K562 (cell line): Measurements from ENCODE around the gene AK5. TPM values are rescaled to one million over a fixed set of nuclear protein-coding genes. Genes with fewer than 3 reads are reported as not detected.

Experiments
- ATAC-seq: fragments of 200-7000 bp; cut with Tn5 transposase; 3 replicates; pipeline ENCODE4 v1.9.1; 2020; ENCODE audit warnings: moderate library complexity
- BruUV-seq: library from RNA; stranded (reverse); fragments of 400-500 nt; replicated peaks from 2 replicates; lab custom pipeline; 2021; lab: Mats Ljungman, UMichigan
- CTCF ChIA-PET: fragments of 300-600 bp; formaldehyde crosslinking; extraction: SDS; loops from one replicate; lab custom pipeline; 2021; ENCODE audit warnings: low intra/inter-chr PET ratio; lab: Yijun Ruan, JAX
- POLR2A ChIA-PET: fragments of 300-600, 350-650 bp; sonication (Branson Sonifier 250); formaldehyde crosslinking; extraction: SDS; loops from one replicate; lab custom pipeline; 2021; ENCODE audit warnings: antibody characterized with exemption, inconsistent platforms; lab: Yijun Ruan, JAX
- DNase-seq, 4 experiments: peaks; one replicate each; pipeline versions ENCODE4 v3.0.0 to v3.0.0-alpha.2; 2011 to 2018; ENCODE audit warnings: low spot score in 3 of 4, mixed read lengths in 3 of 4; ENCODE audit errors: extremely low read depth in 1 of 4
- FAIRE-seq: peaks from 2 replicates; lab custom pipeline; 2011; peaks lifted over from hg19 to GRCh38; lab: Jason Lieb, UNC
- H2AFZ ChIP-seq: 2 replicates; pipeline ENCODE4 v1.6.0; 2011; ENCODE audit warnings: low read depth, low read length, control low read depth, inconsistent platforms
- H3K27ac ChIP-seq: fragments of 200-600 bp; 3 replicates; pipeline ENCODE4 v1.8.0; 2011; ENCODE audit warnings: low read depth, mild to moderate bottlenecking, control low read depth, inconsistent platforms, low read length, moderate library complexity, mixed read lengths; ENCODE audit errors: extremely low read depth
- H3K27me3 ChIP-seq, 2 experiments: fragments of 300-600 bp in 1 of 2; 2 replicates in 1 of 2; 3 replicates in 1 of 2; pipeline versions ENCODE4 v1.6.0 to v1.8.0; 2011; ENCODE audit warnings: inconsistent platforms in 2 of 2, low read length in 2 of 2, mild to moderate bottlenecking in 1 of 2, mixed read lengths in 1 of 2, moderate library complexity in 1 of 2; ENCODE audit not compliant: control insufficient read depth in 2 of 2, insufficient read depth in 2 of 2
- H3K36me3 ChIP-seq: fragments of 300-600 bp; 3 replicates; pipeline ENCODE4 v1.8.0; 2011; ENCODE audit warnings: mild to moderate bottlenecking, low read length, inconsistent platforms; ENCODE audit not compliant: control insufficient read depth, insufficient read depth
- H3K4me1 ChIP-seq, 2 experiments: fragments of 200-600 bp in 1 of 2; replicated peaks in 1 of 2; 2 replicates in 1 of 2; 3 replicates in 1 of 2; pipeline versions ENCODE4 v1.5.1 to v1.8.0; 2011; ENCODE audit warnings: inconsistent platforms in 2 of 2, low read length in 2 of 2, mild to moderate bottlenecking in 1 of 2, mixed read lengths in 1 of 2, moderate library complexity in 1 of 2; ENCODE audit not compliant: control insufficient read depth in 2 of 2, insufficient read depth in 2 of 2
- H3K4me2 ChIP-seq: 2 replicates; pipeline ENCODE4 v1.6.1; 2011; ENCODE audit warnings: low read length, control low read depth, inconsistent platforms, mixed read lengths; ENCODE audit not compliant: insufficient read depth
- H3K4me3 ChIP-seq: fragments of 200-600 bp; sonication (generic), shearing (Covaris generic); 2 replicates; pipeline ENCODE4 v1.5.1; 2016; ENCODE audit warnings: control low read depth, inconsistent platforms
- H3K79me2 ChIP-seq: fragments of 200-600 bp; 3 replicates; pipeline ENCODE4 v1.8.0; 2011; ENCODE audit warnings: low read length, inconsistent platforms; ENCODE audit not compliant: control insufficient read depth, insufficient read depth
- H3K9ac ChIP-seq, 2 experiments: 2 replicates each; pipeline versions ENCODE4 v1.6.0 to v1.6.1; 2011; ENCODE audit warnings: low read depth in 2 of 2, low read length in 2 of 2, control low read depth in 1 of 2, inconsistent platforms in 1 of 2, mild to moderate bottlenecking in 1 of 2, mixed read lengths in 1 of 2; ENCODE audit not compliant: insufficient read depth in 1 of 2
- H3K9me1 ChIP-seq: one replicate; pipeline ENCODE4 v1.6.0; 2011; ENCODE audit warnings: inconsistent platforms, mild to moderate bottlenecking, low read length, moderate library complexity; ENCODE audit not compliant: control insufficient read depth, insufficient read depth
- H3K9me3 ChIP-seq: replicated peaks from 2 replicates; pipeline ENCODE4 v1.5.1; 2011; ENCODE audit warnings: low read depth, low read length, inconsistent platforms; ENCODE audit not compliant: control insufficient read depth, insufficient read depth
- H4K20me1 ChIP-seq: replicated peaks from 2 replicates; pipeline ENCODE4 v1.6.1; 2011; ENCODE audit warnings: low read length, inconsistent platforms, mixed read lengths; ENCODE audit not compliant: control insufficient read depth, insufficient read depth
- CEBPB ChIP-seq: fragments of 450-650 bp; IDR thresholded peaks from 2 replicates; pipeline ENCODE4 v1.6.1; 2016; ENCODE audit warnings: missing genetic modification characterization, missing compliant biosample characterization
- CEBPG ChIP-seq, 3 experiments: fragments of 200-800 bp in 1 of 3; sonication (Bioruptor generic) in 1 of 3; sonication (generic) in 1 of 3; formaldehyde crosslinking in 1 of 3; IDR thresholded peaks in 2 of 3; conservative IDR thresholded peaks in 1 of 3; 2 replicates each; pipeline versions ENCODE4 v1.6.1 to v1.8.0; 2016 to 2022; ENCODE audit warnings: missing compliant biosample characterization in 2 of 3, missing genetic modification characterization in 2 of 3, mild to moderate bottlenecking in 1 of 3, missing genetic modification reagents in 1 of 3
- PRPF4 ChIP-seq: fragments of 200-400 bp; formaldehyde crosslinking; IDR thresholded peaks from one replicate; pipeline ENCODE4 v1.6.1; 2017; ENCODE audit warnings: low read length, low read depth, mild to moderate bottlenecking; ENCODE audit not compliant: insufficient read depth, poor library complexity, severe bottlenecking
- PTBP1 ChIP-seq: fragments of 200-400 bp; formaldehyde crosslinking; IDR thresholded peaks from 2 replicates; pipeline ENCODE4 v1.6.1; 2017; ENCODE audit warnings: low read depth, low read length
- ZNF311 ChIP-seq: fragments of 250-450 bp; sonication (Bioruptor Pico); IDR thresholded peaks from 2 replicates; pipeline ENCODE4 v1.4.0; 2020; ENCODE audit warnings: mild to moderate bottlenecking, moderate library complexity
- ZNF785 ChIP-seq: fragments of 250-450 bp; sonication (Bioruptor Pico); IDR thresholded peaks from 2 replicates; pipeline ENCODE4 v1.4.0; 2020; ENCODE audit warnings: mild to moderate bottlenecking
- WGBS: fragments of 100-300 bp; shearing (Covaris generic); methylation state at CpG from one replicate; pipeline ENCODE4 v1.1.6; 2016; ENCODE audit warnings: low coverage, mixed read lengths; ENCODE audit not compliant: insufficient coverage; ENCODE audit errors: missing lambda C conversion rate; 5-methylcytosine and 5-hydroxymethylcytosine counted together
- in situ Hi-C: fragments of 300-500 bp; cut with MboI; formaldehyde crosslinking; loops from 4 replicates; pipeline ENCODE4 v1.15.0; 2018; ENCODE audit warnings: inconsistent platforms, mixed read lengths
- intact Hi-C: fragments of 100-400 bp; cut with micrococcal nuclease; formaldehyde crosslinking; loops from 2 replicates; pipeline ENCODE4 v1.14.2; 2022
- polyA plus RNA-seq, 8 experiments: library from polyadenylated mRNA; depleted of rRNA in 4 of 8; stranded (reverse) in 5 of 8; unstranded in 3 of 8; fragments of >200 nt; fragmentation: Nextera tagmentation in 2 of 8; fragmentation: Illumina TruSeq in 1 of 8; extraction: Ambion mirVana in 2 of 8; extraction: Trizol in 1 of 8; gene quantifications; 2 replicates each; pipeline versions ENCODE4 v1.2.1 to v1.2.3, GENCODE V29; 2011 to 2014; ENCODE audit warnings: inconsistent platforms in 1 of 8, missing spikeins in 1 of 8
- total RNA-seq, 7 experiments: library from RNA; depleted of rRNA in 6 of 7; stranded (reverse); fragments of >200 nt in 6 of 7; fragmentation: Illumina TruSeq in 2 of 7; extraction: Trizol in 2 of 7; gene quantifications; 2 replicates each; pipeline versions ENCODE4 v1.2.1 to v1.2.3, GENCODE V29; 2011 to 2021; ENCODE audit warnings: low replicate concordance in 1 of 7
- TF ChIP-seq, protein P1 (sequence below): fragments of 450-650 bp; IDR thresholded peaks from 2 replicates; pipeline ENCODE4 v1.6.1; 2018; ENCODE audit not compliant: partially characterized antibody
- TF ChIP-seq, protein P2 (sequence below): sonication (generic); formaldehyde crosslinking; IDR thresholded peaks from 2 replicates; pipeline ENCODE4 v1.4.0; 2020; ENCODE audit warnings: mild to moderate bottlenecking, missing genetic modification reagents

The AK5 gene
- total and polyA plus RNA-seq, 9 of the 15 experiments (the other 6 are each of a cell fraction or from before 2014, with no cell fraction given): 0.06 TPM; not detected in 8

DNA sequence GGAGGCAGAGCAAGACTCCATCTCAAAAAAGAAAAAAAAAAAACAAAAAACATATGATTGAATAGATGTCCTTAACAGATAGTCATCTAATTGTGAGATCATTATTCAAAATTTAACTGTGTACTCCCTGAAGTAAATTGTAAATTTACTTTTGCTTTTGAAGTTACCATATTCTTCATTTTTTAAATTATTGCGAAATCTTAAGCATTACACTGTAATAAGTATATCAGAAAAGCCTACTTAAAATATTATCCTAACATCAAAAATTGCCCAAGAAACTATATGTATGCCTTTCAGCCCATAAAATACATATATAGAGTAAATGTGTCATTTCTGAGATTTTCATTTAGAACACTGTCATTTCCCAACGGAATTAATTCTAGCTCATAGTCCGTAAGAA, 91.9 kb downstream of the AK5 start:
- ChIA-PET POLR2A (no interaction called here), CTCF (no interaction called here)
- ATAC-seq (no peak), FAIRE-seq (no peak), DNase-seq (no peak)
- H3K36me3 ChIP-seq: no peaks in the 10 kb centered on the region
- H3K27me3 ChIP-seq: no peaks in the 10 kb centered on the region
- 11% methylated on average over 3 of the region's 3 CpGs for WGBS
- H3K4me2 ChIP-seq: no peak overlapping the region
- H3K9me1 ChIP-seq: no peaks in the 10 kb centered on the region
- no peaks in the 10 kb centered on the region for H3K9me3 ChIP-seq
- H3K9ac ChIP-seq: no peak overlapping the region
- in situ Hi-C loops (no loop called here), intact Hi-C loops (no loop called here)
- H3K4me1 ChIP-seq: no peaks in the 10 kb centered on the region
- TF ChIP-seq CEBPG (CRISPR knock-in tag; IDR thresholded peaks at IDR 0.05) (no peak), CEBPG (tag; conservative IDR thresholded peaks at IDR 0.05 in 1 of 2, IDR thresholded peaks at IDR 0.05 in 1 of 2) (peak; percentile 46 to 94; a peak in 3 of 4 replicates), CEBPB (tag) (peak; percentile 88), ZNF785 (CRISPR knock-in tag) (no peak), PTBP1 (no peak)
- H3K4me3 ChIP-seq: no peak overlapping the region
- no peaks in the 10 kb centered on the region for H4K20me1 ChIP-seq
- no TSS peak for BruUV-seq
- no peak overlapping the region for H3K27ac ChIP-seq
- H2AFZ ChIP-seq: no peak overlapping the region
- no peaks in the 10 kb centered on the region for H3K79me2 ChIP-seq

DNA sequence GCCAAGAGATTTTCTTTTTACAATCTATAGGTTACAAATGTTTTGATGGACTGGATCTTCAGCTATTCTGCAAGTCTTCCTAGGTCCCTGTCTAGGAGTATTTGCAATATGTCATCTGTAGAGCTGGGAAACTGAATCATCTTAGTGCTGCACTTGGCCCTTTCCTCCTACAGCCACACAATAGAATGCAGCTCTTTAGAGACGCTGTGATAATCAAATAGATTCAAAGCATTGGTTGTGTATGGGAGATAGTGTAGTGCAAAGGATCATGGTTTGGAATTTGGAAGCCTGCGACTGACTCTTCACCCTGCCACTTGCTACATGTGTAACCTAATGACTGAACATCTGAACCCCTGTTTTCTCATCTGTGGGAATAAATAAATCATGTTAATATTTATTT, 93.7 kb downstream of the AK5 start:
- ATAC-seq (no peak), DNase-seq (no peak), FAIRE-seq (no peak)
- in situ Hi-C loops: no loop called here
- Histone ChIP-seq H3K9me1 (no peaks in the 10 kb centered on the region), H3K9ac (no peak overlapping the region), H4K20me1 (no peaks in the 10 kb centered on the region), H3K27ac (no peak overlapping the region), H3K27me3 (no peaks in the 10 kb centered on the region), H3K4me1 (no peaks in the 10 kb centered on the region), H3K4me2 (no peak overlapping the region), H2AFZ (no peak overlapping the region), H3K4me3 (no peak overlapping the region), H3K36me3 (no peaks in the 10 kb centered on the region), H3K79me2 (no peaks in the 10 kb centered on the region), H3K9me3 (no peaks in the 10 kb centered on the region)
- CTCF ChIA-PET: no interaction called here
- intact Hi-C loops: no loop called here
- BruUV-seq: no TSS peak
- POLR2A ChIA-PET: interaction anchor here (0.9 kb wide), 1 partner anchor 37 kb away, joined by 4 read pairs; no protein-coding TSS in a partner anchor
- 13% methylated on average over 2 of the region's 2 CpGs for WGBS
- TF ChIP-seq, protein P1, sequence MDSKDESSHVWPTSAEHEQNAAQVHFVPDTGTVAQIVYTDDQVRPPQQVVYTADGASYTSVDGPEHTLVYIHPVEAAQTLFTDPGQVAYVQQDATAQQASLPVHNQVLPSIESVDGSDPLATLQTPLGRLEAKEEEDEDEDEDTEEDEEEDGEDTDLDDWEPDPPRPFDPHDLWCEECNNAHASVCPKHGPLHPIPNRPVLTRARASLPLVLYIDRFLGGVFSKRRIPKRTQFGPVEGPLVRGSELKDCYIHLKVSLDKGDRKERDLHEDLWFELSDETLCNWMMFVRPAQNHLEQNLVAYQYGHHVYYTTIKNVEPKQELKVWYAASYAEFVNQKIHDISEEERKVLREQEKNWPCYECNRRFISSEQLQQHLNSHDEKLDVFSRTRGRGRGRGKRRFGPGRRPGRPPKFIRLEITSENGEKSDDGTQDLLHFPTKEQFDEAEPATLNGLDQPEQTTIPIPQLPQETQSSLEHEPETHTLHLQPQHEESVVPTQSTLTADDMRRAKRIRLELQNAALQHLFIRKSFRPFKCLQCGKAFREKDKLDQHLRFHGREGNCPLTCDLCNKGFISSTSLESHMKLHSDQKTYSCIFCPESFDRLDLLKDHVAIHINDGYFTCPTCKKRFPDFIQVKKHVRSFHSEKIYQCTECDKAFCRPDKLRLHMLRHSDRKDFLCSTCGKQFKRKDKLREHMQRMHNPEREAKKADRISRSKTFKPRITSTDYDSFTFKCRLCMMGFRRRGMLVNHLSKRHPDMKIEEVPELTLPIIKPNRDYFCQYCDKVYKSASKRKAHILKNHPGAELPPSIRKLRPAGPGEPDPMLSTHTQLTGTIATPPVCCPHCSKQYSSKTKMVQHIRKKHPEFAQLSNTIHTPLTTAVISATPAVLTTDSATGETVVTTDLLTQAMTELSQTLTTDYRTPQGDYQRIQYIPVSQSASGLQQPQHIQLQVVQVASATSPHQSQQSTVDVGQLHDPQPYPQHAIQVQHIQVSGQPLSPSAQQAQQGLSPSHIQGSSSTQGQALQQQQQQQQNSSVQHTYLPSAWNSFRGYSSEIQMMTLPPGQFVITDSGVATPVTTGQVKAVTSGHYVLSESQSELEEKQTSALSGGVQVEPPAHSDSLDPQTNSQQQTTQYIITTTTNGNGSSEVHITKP: no peak
- TF ChIP-seq PRPF4 (no peak), ZNF311 (no peak)
- TF ChIP-seq, protein P2, sequence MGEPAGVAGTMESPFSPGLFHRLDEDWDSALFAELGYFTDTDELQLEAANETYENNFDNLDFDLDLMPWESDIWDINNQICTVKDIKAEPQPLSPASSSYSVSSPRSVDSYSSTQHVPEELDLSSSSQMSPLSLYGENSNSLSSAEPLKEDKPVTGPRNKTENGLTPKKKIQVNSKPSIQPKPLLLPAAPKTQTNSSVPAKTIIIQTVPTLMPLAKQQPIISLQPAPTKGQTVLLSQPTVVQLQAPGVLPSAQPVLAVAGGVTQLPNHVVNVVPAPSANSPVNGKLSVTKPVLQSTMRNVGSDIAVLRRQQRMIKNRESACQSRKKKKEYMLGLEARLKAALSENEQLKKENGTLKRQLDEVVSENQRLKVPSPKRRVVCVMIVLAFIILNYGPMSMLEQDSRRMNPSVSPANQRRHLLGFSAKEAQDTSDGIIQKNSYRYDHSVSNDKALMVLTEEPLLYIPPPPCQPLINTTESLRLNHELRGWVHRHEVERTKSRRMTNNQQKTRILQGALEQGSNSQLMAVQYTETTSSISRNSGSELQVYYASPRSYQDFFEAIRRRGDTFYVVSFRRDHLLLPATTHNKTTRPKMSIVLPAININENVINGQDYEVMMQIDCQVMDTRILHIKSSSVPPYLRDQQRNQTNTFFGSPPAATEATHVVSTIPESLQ (CRISPR knock-in tag): no peak
